SJCRH30 (cell line): Measurements from ENCODE around the gene NAA10. TPM values are rescaled to one million over a fixed set of nuclear protein-coding genes. Genes with fewer than 3 reads are reported as not detected.

Source experiments
- DNase-seq, 2 experiments: peaks; one replicate each; pipeline ENCODE4 v3.0.0-alpha.2; 2015 to 2020
- H3K27ac ChIP-seq: fragments of 250-450 bp; sonication (Bioruptor Pico); 2 replicates; pipeline ENCODE4 v1.5.1; 2020; ENCODE audit warnings: mild to moderate bottlenecking, moderate library complexity
- H3K27me3 ChIP-seq: fragments of 250-450 bp; sonication (Bioruptor Pico); 2 replicates; pipeline ENCODE4 v1.5.1; 2020; ENCODE audit warnings: mild to moderate bottlenecking, moderate library complexity
- H3K36me3 ChIP-seq: fragments of 250-450 bp; sonication (Bioruptor Pico); 2 replicates; pipeline ENCODE4 v1.5.1; 2020; ENCODE audit warnings: mild to moderate bottlenecking, moderate library complexity
- H3K4me1 ChIP-seq: fragments of 250-450 bp; sonication (Bioruptor Pico); 2 replicates; pipeline ENCODE4 v1.5.1; 2020; ENCODE audit warnings: mild to moderate bottlenecking, moderate library complexity
- H3K4me3 ChIP-seq: fragments of 250-450 bp; sonication (Bioruptor Pico); 2 replicates; pipeline ENCODE4 v1.5.1; 2020; ENCODE audit warnings: mild to moderate bottlenecking, moderate library complexity
- H3K9me3 ChIP-seq: fragments of 250-450 bp; sonication (Bioruptor Pico); replicated peaks from 2 replicates; pipeline ENCODE4 v1.5.1; 2020; ENCODE audit warnings: mild to moderate bottlenecking, moderate library complexity
- total RNA-seq: library from RNA; depleted of rRNA; stranded (reverse); fragments of >200 nt; shearing (Covaris generic); gene quantifications from 2 replicates; pipeline ENCODE4 v1.2.3, GENCODE V29; 2014

NAA10 gene
- total RNA-seq, 1 experiment from 2014 or later = 58.6 TPM

DNA sequence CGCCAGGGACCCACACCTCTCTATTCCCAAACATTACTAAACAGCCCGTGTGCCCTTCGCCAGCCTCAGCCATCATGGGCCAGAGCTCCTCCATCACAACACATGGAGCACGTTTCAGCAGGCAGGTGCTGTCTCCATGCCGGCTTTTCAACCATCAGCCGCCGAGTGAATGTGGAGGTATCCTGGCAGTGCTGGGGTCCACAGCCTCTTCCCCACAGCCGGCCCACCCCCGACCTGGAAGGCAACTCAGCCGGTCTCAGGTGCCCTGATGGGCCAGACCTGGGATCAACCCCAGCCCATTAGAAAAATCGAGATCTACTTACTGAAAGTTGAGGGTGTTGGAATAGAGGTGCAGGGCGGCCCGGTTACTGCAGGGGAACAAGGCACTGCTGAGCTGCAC is 3.1 kb downstream of the NAA10 start:
- Histone ChIP-seq H3K9me3 (no peaks in the 10 kb centered on the region), H3K27me3 (no peaks in the 10 kb centered on the region), H3K4me1 (no peaks in the 10 kb centered on the region), H3K4me3 (no peak overlapping the region), H3K36me3 (no peaks in the 10 kb centered on the region), H3K27ac (no peak overlapping the region)
- no peak for DNase-seq

DNA sequence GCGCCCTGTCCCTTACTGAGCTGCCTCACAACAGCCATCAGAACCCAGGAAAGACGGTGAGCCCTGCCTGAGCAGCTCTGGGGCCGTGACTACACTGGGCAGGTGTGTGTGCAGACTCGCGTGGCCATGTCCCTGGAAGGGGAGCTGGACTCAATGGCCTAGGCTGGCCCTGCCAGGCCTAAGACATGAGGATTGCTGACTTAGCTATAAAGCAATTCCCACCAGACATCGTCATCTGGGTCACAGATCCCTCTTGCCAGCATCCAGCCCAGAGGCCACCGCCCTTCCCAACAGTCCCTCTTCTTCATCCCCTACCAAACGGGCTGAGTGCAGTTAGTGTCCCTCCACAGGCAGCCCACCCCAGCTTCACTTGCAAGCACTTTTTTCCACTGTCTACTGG is 3.7 kb downstream of the NAA10 start:
- H3K27me3 ChIP-seq = no peaks in the 10 kb centered on the region
- no peak overlapping the region for H3K4me3 ChIP-seq
- H3K4me1 ChIP-seq = 0 out of 2 replicates have a peak, but pooled peaks cover 3% of the 10 kb centered on the region
- H3K36me3 ChIP-seq = no peaks in the 10 kb centered on the region
- H3K9me3 ChIP-seq = no peaks in the 10 kb centered on the region
- H3K27ac ChIP-seq = no peak overlapping the region
- DNase-seq = no peak

DNA sequence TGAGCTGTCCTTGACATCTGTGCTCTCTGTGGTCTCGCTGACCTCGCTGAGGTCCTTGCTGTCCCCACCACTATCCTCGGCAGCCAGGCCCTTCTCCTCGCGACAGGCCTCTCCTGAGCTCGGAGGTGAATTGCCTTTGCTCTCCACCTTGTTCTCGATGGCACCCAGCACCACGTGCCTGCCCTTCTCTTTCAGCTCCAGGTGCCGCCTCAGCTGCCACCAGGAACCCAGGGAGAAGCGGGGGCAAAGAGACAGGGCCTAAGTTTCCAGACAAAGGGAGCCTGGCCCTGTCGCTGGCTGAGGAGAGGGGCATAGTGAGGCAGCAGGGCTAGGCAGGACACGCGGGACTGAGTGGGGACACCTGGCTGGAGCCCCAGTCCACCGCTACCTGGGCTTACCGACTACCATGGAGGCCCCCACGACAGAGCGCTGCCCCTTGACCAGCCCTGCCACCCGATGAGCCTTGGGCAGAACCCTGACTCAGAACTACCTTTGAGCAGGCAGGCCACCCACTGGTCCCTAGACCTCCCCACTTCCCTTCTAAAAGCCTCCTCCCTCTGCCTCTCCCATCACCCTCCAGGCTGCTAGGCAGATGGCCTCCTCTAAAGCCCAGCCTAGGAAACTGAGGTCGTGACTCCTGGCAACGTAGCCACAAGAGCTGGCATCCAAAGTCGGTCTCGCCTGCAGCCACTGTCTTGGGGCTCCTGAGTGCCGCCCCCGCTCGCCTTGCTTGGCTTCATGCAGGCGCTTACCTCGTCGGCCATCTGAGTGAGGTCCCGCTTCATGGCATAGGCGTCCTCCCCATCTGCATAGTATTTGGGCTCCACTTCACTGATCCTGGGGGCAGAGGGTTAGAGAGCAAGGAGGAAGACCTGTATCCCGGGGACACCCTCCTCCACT is 4.6 kb downstream of the NAA10 start:
- no peaks in the 10 kb centered on the region for H3K27me3 ChIP-seq
- no peak overlapping the region for H3K4me3 ChIP-seq
- no peaks in the 10 kb centered on the region for H3K36me3 ChIP-seq
- no peak for DNase-seq
- no peak overlapping the region for H3K27ac ChIP-seq
- peaks cover 3% of the 10 kb centered on the region; the same call in 1 of the 2 replicates for H3K4me1 ChIP-seq
- H3K9me3 ChIP-seq = no peaks in the 10 kb centered on the region

DNA sequence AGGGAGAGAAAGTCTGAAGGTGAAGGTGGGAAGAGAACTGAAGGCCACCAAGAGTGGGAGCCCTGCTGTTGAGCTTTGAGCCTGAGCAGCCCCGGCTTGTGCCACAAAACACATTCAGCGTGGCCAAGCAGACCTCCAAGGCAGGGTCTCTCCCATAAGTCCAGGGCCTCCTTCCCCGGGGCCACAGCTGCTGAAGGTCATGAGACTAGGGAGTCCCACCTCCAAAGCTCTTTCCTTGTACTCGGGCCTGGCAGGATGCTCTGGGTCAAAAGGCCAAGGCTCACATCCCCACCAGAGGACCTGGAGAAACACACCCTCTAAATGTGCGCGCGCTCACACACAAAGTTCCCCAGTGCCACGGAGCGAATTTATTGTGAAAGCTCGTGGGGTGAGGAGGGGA is 5.3 kb downstream of the NAA10 start:
- H3K27me3 ChIP-seq = no peaks in the 10 kb centered on the region
- H3K27ac ChIP-seq = no peak overlapping the region
- no peak for DNase-seq
- H3K4me1 ChIP-seq = peaks cover 3% of the 10 kb centered on the region; the same call in 1 of the 2 replicates
- H3K4me3 ChIP-seq = no peak overlapping the region
- no peaks in the 10 kb centered on the region for H3K9me3 ChIP-seq
- H3K36me3 ChIP-seq = no peaks in the 10 kb centered on the region

DNA sequence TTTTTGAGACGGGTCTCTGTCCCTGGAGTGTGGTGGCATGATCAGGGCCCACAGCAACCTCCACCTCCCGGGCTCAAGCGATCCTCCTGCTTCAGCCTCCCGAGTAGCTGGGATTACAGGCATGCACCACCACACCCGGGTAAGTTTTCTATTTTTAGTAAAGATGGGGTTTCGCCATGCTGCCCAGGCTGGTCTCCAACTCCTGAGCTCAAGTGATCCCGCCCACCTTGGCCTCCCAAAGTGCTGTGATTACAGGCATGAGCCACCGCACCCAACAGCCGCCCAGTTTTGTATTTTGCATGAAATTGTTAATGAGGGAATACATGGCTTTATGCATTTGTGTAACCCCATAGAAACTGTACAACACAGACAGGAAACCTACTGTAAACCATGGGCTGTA is 6.0 kb downstream of the NAA10 start:
- Histone ChIP-seq H3K27me3 (no peaks in the 10 kb centered on the region), H3K4me1 (peaks cover 3% of the 10 kb centered on the region; the same call in 1 of the 2 replicates), H3K4me3 (no peak overlapping the region), H3K9me3 (no peaks in the 10 kb centered on the region), H3K36me3 (no peaks in the 10 kb centered on the region), H3K27ac (no peak overlapping the region)
- no peak for DNase-seq

DNA sequence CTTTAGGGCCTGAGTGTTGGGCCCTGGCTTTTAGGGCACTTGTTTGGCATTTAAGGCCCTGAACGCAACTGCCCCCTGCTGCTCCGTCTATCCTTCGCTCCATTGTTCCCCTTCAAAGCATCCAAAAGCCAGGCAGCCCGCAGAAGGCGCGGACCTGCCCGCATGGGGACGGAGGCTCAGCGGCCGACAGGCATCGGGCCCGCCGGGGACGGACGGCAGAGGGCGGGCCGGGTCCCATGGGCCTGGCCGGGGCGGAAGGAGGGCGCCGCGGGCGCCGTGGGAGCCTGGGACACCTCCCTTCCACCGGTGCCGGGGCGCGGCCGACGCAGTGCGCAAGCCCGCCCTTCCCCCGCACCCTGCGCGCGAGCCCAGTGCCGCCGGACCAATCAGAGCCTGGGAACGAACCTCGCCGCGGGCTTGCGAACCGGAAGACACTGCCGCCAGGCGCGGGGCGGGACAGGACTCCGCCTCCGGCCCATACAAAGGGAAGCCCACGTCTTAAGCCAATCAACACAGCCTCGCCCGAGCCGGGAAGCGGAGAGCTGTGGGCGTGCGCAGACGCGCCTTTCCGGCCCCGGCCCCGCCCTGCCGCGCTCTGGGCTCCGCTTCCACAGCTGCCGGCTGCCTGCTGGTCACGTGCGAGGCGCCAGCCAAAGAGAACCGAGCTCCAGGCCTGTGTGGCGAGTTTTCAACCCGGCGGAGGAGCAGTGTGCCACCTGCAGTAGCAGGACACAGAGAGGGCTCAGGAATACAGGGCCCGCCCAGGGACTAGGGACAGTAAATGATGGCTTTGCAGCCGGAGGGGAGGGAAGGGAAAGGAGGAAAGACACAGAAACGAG is 6.7 kb downstream of the NAA10 start:
- DNase-seq = peak; percentile 94 to 96
- H3K9me3 ChIP-seq = no peaks in the 10 kb centered on the region
- H3K27ac ChIP-seq = peak overlapping the region; percentile 93
- no peaks in the 10 kb centered on the region for H3K36me3 ChIP-seq
- H3K27me3 ChIP-seq = no peaks in the 10 kb centered on the region
- peaks cover 3% of the 10 kb centered on the region; the same call in 1 of the 2 replicates for H3K4me1 ChIP-seq
- peak overlapping the region; percentile 78 for H3K4me3 ChIP-seq

DNA sequence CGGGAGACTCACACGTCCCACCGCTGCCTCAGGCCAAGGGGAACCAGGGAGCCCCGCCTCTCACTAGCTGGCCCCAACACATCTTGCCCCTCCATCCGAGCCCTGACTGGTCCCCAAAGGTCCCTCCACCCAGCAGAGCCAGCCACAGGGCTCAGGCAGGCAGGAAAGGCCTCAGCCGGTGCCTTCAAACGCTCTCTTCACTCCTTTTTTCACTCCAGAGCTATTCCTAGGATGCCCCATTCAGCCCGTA is 7.2 kb downstream of the NAA10 start:
- Histone ChIP-seq H3K27me3 (no peaks in the 10 kb centered on the region), H3K4me1 (peaks cover 3% of the 10 kb centered on the region), H3K9me3 (no peaks in the 10 kb centered on the region), H3K36me3 (no peaks in the 10 kb centered on the region), H3K27ac (peak overlapping the region; percentile 93), H3K4me3 (peak overlapping the region; percentile 78)
- no peak for DNase-seq

DNA sequence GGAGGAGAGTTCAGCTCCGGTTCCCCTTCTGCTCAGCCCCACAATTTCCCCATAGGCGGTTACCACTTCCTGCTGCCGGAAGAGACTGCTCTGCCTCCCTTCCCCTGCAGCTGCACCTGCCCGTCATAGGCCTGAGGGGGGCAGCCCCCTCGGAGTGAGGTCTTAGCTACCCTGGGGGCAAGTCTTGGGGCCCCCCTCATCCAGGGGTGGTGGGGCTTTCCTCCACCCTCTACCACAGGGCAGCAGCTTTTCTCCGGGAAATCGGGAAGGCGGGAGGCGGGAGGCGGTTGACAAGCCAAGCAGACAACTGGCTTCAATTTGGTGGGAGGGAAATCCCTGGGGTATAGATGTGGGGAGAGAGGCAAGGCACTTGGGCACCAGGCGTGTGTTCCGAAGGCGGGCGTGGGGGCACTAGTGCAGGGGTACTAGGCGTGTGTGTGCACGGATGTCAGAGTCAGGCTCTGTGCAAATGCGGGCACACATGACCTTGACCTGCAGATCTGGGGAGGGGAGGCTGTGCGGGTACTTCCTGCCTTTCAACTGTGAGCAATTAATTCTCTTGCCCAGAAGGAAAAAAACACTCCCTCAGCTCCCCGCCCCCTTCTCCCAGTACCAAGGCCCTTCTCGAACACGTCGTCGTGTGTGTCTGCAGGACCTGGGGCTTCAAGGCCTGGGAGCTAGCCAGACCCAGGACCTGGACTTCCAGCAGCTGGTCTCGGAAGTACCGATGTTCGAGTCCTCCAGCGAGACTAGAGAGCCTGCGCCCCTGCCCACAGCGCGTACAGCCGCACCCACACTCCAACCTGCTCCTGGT is 7.8 kb downstream of the NAA10 start:
- peak overlapping the region; percentile 93 for H3K27ac ChIP-seq
- no peaks in the 10 kb centered on the region for H3K9me3 ChIP-seq
- H3K4me1 ChIP-seq = peaks cover 6% of the 10 kb centered on the region
- no peaks in the 10 kb centered on the region for H3K27me3 ChIP-seq
- DNase-seq = peak; percentile 88 to 91
- H3K36me3 ChIP-seq = no peaks in the 10 kb centered on the region
- H3K4me3 ChIP-seq = peak overlapping the region; percentile 78

DNA sequence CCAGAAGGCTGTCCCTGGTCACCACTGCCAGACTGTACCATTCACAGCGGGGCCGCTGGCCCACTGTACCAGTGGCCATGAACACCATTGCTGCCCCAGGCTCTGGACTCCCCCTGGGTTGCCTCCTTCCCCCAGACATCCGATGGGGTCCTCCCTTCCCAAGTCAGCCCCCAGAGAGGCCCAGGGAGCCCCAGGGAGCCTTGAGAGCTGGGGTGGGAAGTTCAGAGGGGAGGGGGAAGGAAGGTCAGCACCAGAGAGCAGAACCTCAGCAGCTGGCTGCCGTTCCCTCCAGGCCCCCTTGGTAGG is 8.3 kb downstream of the NAA10 start:
- no peaks in the 10 kb centered on the region for H3K27me3 ChIP-seq
- peak overlapping the region; percentile 93 for H3K27ac ChIP-seq
- no peak for DNase-seq
- H3K36me3 ChIP-seq = no peaks in the 10 kb centered on the region
- H3K9me3 ChIP-seq = no peaks in the 10 kb centered on the region
- peaks cover 6% of the 10 kb centered on the region for H3K4me1 ChIP-seq
- peak overlapping the region; percentile 78 for H3K4me3 ChIP-seq

DNA sequence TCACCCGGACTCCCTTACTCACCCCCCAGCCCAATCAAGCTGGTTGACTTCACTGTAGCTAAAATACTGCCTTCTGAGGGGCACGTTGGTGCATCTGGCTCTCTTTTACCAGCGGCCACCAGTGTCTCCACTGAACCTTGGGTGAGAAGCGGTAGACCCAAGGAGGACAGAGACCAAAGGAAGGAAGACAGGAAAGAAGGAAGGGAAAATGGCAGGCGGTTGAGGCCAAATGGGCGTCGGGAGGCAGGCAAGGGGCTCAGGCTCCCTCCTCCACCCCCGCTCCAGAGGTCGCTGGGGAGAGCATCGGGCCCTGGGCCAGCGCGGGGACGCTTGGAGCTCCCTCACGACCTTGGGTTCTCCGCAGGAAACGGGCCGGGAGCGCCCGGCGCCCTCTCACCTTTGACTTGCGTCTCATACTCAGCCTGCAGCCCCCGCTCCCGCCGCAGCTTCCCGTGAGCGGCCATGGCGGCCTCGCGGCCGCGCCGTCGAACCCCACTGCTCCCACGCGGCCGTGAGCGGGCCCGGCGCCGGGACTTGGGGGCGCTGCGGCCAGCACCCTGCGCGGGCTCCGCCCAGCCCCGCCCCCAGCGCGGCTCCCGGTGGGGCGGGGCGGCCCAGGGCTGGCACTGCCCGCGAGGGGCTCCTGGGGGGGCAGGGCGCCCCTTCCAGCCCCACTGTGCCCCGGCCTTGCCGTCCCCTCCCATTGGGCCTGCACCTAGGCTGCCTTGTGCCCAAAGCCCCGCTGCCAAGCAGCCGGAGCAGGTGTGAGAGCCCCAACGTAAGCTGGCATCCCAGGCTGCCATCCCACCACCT is 8.9 kb downstream of the NAA10 start, which contains the start of gene ARHGAP4:
Gene ARHGAP4 (minus strand): TSS at position 526 of the 813 bp plus-strand sequence. CDS start 62 bp downstream, at position 464.
- no peak for DNase-seq
- H3K27ac ChIP-seq = peak within 1 kb of the TSS; percentile 93
- peaks cover 6% of the 10 kb centered on the region for H3K4me1 ChIP-seq
- H3K36me3 ChIP-seq = no peaks in the 10 kb centered on the region
- no peaks in the 10 kb centered on the region for H3K9me3 ChIP-seq
- peak within 1 kb of the TSS; percentile 78 for H3K4me3 ChIP-seq
- no peaks in the 10 kb centered on the region for H3K27me3 ChIP-seq

DNA sequence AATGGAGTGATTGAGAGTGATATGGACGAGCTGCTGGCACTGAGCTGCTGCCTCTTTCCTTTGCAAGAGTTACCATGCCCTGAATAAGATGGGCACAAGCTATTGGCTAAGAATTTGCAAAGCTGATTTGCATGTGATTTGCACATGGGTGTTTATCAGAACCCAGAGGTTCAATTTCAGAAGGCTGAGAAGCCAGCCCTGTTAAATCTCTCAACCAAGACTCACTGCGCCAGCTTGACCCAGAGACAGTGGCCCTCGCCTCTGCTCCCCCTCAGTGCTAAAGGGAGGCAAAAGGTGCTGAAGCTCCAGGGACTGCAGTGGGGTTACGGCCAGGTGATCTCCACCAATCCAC is 9.5 kb downstream of the NAA10 start:
- Histone ChIP-seq H3K27ac (no peak overlapping the region), H3K9me3 (no peaks in the 10 kb centered on the region), H3K4me1 (peaks cover 6% of the 10 kb centered on the region), H3K27me3 (no peaks in the 10 kb centered on the region), H3K4me3 (no peak overlapping the region), H3K36me3 (no peaks in the 10 kb centered on the region)
- no peak for DNase-seq

DNA sequence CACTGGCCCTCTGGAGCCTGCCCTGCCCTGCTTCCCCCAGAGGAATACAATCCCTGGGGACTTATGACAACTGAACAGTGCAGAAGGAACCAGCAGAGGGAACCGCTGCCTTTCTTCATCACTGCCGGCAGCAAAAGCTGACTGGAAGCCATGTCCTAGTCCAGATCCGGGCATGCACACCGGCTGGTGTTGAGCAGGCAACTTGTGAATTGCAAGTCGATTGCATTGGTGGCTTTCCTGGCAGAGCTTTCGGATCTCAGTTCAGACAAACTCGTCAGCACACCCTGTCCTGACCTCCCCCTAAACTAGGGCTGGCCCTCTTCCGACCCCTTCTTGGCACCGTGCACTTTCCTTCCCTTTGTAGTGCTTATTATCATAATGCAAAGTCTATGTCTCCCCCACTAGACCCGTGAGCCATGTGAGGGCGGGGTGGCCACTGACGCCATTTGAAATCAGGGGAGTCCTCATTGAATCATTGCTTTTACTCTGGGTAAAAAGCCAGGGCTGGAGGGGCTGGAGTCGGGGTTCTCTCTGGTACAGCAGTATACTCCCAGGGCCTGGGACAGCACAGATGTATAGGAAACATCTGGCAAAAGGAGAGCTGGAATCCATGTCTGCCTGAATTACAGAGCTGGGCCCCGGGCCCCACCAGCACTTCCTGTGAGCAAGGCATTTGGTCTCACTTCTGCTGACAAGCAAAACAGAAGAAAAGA is 10.5 kb downstream of the NAA10 start:
- Histone ChIP-seq H3K27me3 (no peaks in the 10 kb centered on the region), H3K27ac (no peak overlapping the region), H3K4me1 (peaks cover 6% of the 10 kb centered on the region), H3K36me3 (no peaks in the 10 kb centered on the region), H3K4me3 (no peak overlapping the region), H3K9me3 (no peaks in the 10 kb centered on the region)
- peak; percentile 32 to 52 for DNase-seq

DNA sequence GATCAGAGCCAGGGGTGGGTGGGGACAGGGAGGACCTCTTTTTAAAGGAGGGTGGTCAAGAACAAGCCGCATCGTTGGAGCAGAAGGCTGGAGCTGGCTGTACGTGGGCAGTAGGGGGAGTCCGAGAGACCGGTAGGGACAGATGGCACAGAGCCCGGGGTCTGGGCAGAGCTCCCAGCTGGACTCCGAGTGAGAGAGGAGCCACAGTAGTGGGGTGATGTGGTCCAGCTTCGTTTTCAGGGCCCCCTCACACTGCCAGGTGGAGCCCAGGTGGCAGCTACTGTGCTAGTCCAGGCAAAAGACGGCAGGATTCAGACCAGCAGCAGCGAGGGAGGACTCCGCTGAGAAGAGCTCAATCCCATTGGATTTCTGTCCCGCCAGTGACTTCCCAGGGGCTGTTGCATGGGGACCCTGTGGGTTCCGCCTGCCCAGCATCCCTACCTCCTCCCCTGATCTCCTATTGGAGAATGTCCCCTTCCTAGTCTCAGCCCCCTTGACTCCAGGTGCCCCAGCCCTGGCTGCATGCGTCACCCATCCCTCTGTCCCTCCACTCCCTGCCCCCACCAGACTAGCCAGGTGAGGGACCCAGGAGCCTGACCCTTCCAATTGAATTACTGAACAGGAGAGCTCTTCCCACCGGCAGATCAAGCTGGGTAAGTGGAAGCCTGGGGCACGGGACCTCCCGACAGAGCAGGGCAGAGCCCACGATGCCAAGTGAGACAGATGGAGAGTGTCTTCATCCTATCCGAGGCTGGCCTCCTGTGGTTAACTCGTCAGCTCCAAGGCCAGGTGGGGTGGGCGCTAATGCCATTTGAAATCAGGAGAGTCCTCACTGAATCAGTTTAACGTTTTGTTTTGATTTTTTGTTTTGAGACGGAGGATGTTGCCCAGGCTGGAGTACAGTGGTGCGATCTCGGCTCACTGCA is 11.6 kb downstream of the NAA10 start:
- no peaks in the 10 kb centered on the region for H3K9me3 ChIP-seq
- H3K36me3 ChIP-seq = no peaks in the 10 kb centered on the region
- no peak overlapping the region for H3K4me3 ChIP-seq
- peak; percentile 69 to 72 for DNase-seq
- H3K27me3 ChIP-seq = no peaks in the 10 kb centered on the region
- H3K27ac ChIP-seq = no peak overlapping the region
- peaks cover 6% of the 10 kb centered on the region for H3K4me1 ChIP-seq
